ENCODE measurements around the gene LINGO3. TPM values are rescaled to one million over a fixed set of nuclear protein-coding genes. Genes with fewer than 3 reads are reported as not detected.

The LINGO3 gene
- polyA plus RNA-seq, 4 donors: 0.06 TPM; not detected in 3

GRCh38 chr19:2328401-2329148, 20.6 kb upstream of the LINGO3 start, which contains the start of the genes LSM7 and SPPL2B:
LSM7 (minus strand) TSS chr19:2328586; CDS start chr19:2328566, 20 bp downstream.
SPPL2B (plus strand) TSS chr19:2328684; CDS start chr19:2328710, 26 bp downstream.
- DNase-seq (ENCODE audit: low read depth in 4 of 4, low spot score in 3 of 4): peak; percentile 83 to 89 (median 85)

DNA sequence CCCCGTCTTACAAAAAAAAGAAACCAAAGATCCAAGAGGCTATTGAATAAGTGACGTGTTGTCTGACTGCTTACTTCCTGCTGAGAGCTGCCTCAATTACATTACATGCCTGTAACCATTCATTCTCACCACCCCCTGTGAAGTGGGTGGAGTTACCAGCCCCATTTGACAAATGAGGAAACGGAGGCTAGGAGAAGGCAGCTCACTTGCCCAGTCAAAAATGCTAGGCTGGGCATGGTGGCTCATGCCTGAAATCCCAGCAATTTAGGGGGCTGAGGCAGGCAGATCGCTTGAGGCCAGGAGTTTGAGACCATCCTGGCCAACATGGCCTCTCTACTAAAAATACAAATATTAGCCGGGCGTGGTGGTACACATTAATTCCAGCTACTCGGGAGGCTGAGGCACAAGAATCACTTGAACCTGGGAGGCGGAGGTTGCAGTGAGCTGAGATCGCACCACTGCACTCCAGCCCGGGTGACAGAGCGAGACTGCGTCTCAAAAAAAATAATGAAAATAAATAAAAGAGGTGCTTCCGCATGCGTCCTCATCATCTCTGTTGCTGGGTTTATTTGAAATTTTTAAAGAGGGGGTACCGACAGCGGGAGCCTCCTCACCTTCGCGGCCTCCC, 19.9 kb upstream of the LINGO3 start:
- no peak for DNase-seq (ENCODE audit: low read depth in 4 of 4, low spot score in 3 of 4)

GRCh38 chr19:2326699-2327360, 18.9 kb upstream of the LINGO3 start:
- no peak for DNase-seq (ENCODE audit: low read depth in 4 of 4, low spot score in 3 of 4)

- no peak for DNase-seq (ENCODE audit: low read depth in 4 of 4, low spot score in 3 of 4)
Measured at GRCh38 chr19:2325281-2326046, 17.5 kb upstream of the LINGO3 start.

DNA sequence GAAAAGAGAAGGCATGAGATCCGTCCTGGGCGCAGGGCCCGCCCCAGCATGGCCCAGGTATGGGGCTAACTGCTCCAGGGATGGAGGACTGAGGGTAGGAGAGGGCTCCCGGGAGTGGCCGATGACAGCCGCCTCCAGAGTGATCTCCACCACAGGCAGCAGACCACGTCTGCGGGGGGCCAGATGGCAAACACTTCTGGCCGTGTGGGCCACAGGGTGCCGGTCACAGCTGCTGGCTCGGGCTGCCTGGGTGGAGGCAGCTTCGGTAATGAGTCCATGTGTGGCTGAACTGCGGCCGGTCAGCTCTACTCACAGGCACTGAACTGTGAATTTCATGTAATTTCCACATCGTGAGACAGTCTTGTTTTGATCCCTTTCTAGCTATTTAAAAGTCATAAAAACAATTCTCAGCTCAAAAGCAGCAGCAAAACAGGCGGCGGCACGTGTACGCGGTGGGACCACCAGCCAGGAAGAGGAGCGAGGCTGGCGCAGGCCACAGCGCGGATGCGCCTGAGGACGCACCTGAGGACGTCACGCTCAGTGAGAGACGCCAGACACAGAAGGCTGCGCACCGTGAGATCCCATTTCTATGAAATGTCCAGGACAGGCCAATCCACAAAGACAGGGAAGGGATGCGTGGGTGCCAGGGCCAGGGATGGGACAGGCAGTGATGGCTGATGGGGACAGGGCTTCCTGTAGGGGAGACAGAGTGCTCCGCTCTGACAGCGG, 16.4 kb upstream of the LINGO3 start:
- DNase-seq (ENCODE audit: low read depth in 4 of 4, low spot score in 3 of 4): no peak

DNA sequence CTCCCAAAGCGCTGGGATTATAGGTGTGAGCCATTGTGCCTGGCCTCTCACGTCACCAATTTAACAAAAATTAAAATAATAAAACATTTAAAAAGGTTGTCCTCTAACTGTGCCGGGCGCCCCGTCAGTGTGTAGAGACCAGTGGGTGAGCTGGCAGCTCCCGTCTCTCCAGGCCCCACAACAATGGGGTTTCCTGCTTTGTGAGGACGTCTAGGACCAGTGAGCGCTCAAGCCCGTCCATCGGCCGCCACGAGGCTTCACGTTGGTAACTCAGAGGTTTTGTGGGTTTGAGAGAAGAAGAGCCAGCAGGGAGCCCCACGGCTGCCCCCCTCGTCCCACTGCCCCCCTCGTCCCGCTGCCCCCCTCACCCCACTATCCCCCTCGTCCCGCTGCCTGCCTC, 15.8 kb upstream of the LINGO3 start:
- no peak for DNase-seq (ENCODE audit: low read depth in 4 of 4, low spot score in 3 of 4)

- DNase-seq (ENCODE audit: low read depth in 4 of 4, low spot score in 3 of 4): no peak
Measured at GRCh38 chr19:2321565-2322283, 13.8 kb upstream of the LINGO3 start.

- DNase-seq (ENCODE audit: low read depth in 4 of 4, low spot score in 3 of 4): no peak
Measured at GRCh38 chr19:2320939-2321338, 13.0 kb upstream of the LINGO3 start.

DNA sequence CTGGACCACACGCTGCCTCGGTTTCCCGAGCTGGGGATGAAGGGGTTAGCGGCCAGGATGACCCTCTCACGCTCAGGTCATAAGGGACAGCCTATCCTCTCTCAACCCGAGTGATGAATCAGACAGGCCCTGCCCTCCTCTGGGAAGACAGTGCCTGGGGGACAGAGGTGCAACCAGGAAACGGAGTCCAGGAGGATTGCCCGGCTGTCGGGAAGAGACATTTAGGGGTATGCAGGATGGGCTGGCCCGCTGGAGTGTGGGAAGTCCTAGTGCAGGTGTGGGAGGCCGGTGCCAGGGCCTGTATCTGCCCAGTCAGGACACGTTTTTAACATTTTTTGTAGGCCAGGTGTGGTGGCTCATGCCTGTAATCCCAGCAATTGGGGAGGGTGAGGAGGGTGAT, 12.1 kb upstream of the LINGO3 start:
- DNase-seq (ENCODE audit: low read depth in 4 of 4, low spot score in 3 of 4): no peak

GRCh38 chr19:2319551-2319950, 11.6 kb upstream of the LINGO3 start:
- no peak for DNase-seq (ENCODE audit: low read depth in 4 of 4, low spot score in 3 of 4)

- no peak for DNase-seq (ENCODE audit: low read depth in 4 of 4, low spot score in 3 of 4)
Measured at GRCh38 chr19:2318923-2319322, 11.0 kb upstream of the LINGO3 start.

GRCh38 chr19:2317756-2318155, 9.8 kb upstream of the LINGO3 start:
- no peak for DNase-seq (ENCODE audit: low read depth in 4 of 4, low spot score in 3 of 4)

- no peak for DNase-seq (ENCODE audit: low read depth in 4 of 4, low spot score in 3 of 4)
Measured at GRCh38 chr19:2317300-2317699, 9.3 kb upstream of the LINGO3 start.

GRCh38 chr19:2315818-2316353, 7.9 kb upstream of the LINGO3 start:
- no peak for DNase-seq (ENCODE audit: low read depth in 4 of 4, low spot score in 3 of 4)

DNA sequence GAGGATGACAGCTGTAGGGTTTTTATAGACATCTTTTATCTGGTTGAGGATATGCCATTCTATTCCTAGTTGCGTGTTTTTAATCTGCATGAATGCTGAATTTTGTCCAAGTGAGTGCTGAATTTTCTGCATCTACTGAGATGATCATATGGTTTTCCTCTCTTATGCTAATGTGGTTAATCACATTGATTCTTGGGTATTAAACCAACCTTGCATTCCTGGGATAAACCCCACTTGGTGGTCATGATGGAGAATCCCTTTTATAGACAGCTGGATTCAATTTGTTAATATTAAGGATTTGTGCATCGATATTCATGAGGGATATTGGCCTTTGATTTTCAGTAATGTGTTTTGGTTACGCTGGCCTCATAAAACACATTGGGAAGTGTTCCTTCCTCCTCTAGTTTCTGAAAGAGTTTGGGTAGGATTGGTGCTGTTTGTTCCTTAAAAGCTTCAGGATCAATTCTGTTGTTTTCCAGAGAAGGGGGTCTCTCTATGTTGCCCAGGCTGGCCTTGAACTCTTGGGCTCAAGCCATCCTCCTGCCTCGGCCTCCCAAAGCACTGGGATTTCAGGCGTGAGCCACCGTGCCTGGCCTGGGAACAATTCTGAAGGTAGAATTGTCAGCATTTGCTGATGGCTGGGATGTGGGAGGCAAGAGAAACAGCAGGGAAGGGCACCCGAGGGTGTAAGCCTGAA, 7.3 kb upstream of the LINGO3 start:
- no peak for DNase-seq (ENCODE audit: low read depth in 4 of 4, low spot score in 3 of 4)

- no peak for DNase-seq (ENCODE audit: low read depth in 4 of 4, low spot score in 3 of 4)
Measured at GRCh38 chr19:2312820-2313501, 5.0 kb upstream of the LINGO3 start.

DNA sequence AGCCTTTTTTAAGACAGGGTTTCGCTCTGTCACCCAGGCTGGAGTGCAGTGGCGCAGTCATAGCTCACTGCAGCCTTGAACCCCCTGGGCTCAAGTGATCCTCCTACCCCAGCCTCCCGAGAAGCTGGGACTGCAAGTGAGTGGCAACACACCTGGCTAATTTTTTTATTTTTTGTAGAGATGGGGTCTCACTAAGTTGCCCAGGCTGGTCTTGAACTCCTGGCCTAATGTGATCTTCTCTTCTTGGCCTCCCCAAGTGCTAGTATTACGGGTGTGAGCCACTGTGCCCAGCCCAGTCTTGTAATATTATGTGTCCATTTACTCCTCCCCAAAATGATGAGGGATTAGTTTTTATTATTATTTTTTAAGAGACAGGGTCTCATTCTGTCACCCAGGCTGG, 3.1 kb upstream of the LINGO3 start:
- DNase-seq (ENCODE audit: low read depth in 4 of 4, low spot score in 3 of 4): no peak

DNA sequence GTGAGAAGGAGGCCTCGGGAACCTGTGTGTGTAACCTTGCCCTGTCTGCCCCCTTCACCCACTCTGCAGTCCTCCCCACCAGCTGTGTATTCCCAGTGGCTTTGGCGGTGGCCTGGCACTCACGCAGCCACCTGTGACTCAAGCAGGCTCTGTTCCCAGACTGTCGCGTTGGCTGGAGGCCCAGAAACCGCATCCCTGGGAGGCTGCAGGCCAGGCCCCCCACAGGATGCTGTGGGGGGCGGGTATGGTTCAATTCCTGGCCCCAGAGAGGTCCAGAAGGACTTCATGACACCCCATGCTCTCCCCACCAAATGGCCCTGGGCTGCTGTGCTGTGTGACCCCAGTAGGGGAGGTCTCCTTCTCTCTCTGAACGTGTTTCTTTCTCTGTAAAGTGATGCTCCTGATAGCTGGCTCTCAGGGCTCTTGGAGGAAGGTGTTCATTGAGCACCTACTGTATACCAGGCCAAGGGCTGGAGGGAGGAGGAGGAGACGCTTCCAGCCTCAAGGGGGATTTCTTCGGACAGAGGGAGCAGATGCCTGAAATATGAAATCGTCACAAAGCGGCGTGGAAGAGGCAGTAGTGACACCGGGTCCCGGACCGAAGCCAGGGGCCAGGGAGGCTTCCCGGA, 1.9 kb upstream of the LINGO3 start:
- no peak for DNase-seq (ENCODE audit: low read depth in 4 of 4, low spot score in 3 of 4)
